ENCODE data around the gene PDP2. TPM values are rescaled to one million over a fixed set of nuclear protein-coding genes. Genes with fewer than 3 reads are reported as not detected.

The PDP2 gene
- total RNA-seq, 4 donors from 2014 or later = 2.2 to 5.2 (median 4.1) TPM

- Histone ChIP-seq H3K4me1 (peaks cover 13 to 17% of the 10 kb centered on the region in 2 donors), H3K4me3 (no peak overlapping the region), H3K27ac (no peak overlapping the region), H3K9me3 (no peaks in the 10 kb centered on the region), H3K36me3 (no peaks in the 10 kb centered on the region), H3K27me3 (no peaks in the 10 kb centered on the region)
- ATAC-seq (no peak), DNase-seq (no peak)
- in situ Hi-C loops (cut with MboI; ENCODE audit: low sequenced_read_pairs in 4 of 4) = no loop called here
- TF ChIP-seq CTCF (IDR thresholded peaks at IDR 0.05 in 4 of 5, conservative IDR thresholded peaks at IDR 0.05 in 1 of 5) = no peak
- TF ChIP-seq POLR2A (IDR thresholded peaks at IDR 0.05) = no peak
- intact Hi-C loops (cut with DNase I; ENCODE audit: low total_unique reads) = no loop called here
Observed at GRCh38 chr16:66908762-66909559, 28.6 kb downstream of the PDP2 start.

GRCh38 chr16:66910175-66910940 lies 30.0 kb downstream of the PDP2 start:
- Histone ChIP-seq H3K27me3 (no peaks in the 10 kb centered on the region), H3K4me3 (no peak overlapping the region), H3K4me1 (peaks cover 1 to 3% of the 10 kb centered on the region in 2 donors), H3K27ac (no peak overlapping the region), H3K36me3 (no peaks in the 10 kb centered on the region), H3K9me3 (no peaks in the 10 kb centered on the region)
- in situ Hi-C loops (cut with MboI; ENCODE audit: low sequenced_read_pairs in 4 of 4) (no loop called here), intact Hi-C loops (cut with DNase I; ENCODE audit: low total_unique reads) (no loop called here)
- ATAC-seq (no peak), DNase-seq (no peak)
- TF ChIP-seq POLR2A (IDR thresholded peaks at IDR 0.05) (no peak), CTCF (IDR thresholded peaks at IDR 0.05 in 4 of 5, conservative IDR thresholded peaks at IDR 0.05 in 1 of 5) (no peak)

- no peaks in the 10 kb centered on the region for H3K9me3 ChIP-seq
- H3K4me3 ChIP-seq = no peak overlapping the region
- no peak overlapping the region for H3K27ac ChIP-seq
- H3K27me3 ChIP-seq = no peaks in the 10 kb centered on the region
- intact Hi-C loops (cut with DNase I; ENCODE audit: low total_unique reads) (no loop called here), in situ Hi-C loops (cut with MboI; ENCODE audit: low sequenced_read_pairs in 4 of 4) (no loop called here)
- no peaks in the 10 kb centered on the region for H3K4me1 ChIP-seq
- TF ChIP-seq POLR2A (IDR thresholded peaks at IDR 0.05) (no peak), CTCF (IDR thresholded peaks at IDR 0.05 in 4 of 5, conservative IDR thresholded peaks at IDR 0.05 in 1 of 5) (no peak)
- H3K36me3 ChIP-seq = no peaks in the 10 kb centered on the region
- ATAC-seq (no peak), DNase-seq (no peak)
Observed at GRCh38 chr16:66911112-66911511, 30.8 kb downstream of the PDP2 start.

- TF ChIP-seq CTCF (IDR thresholded peaks at IDR 0.05 in 4 of 5, conservative IDR thresholded peaks at IDR 0.05 in 1 of 5) = no peak
- no peak for TF ChIP-seq POLR2A (IDR thresholded peaks at IDR 0.05)
- no peak for ATAC-seq
- DNase-seq = no peak
- Histone ChIP-seq H3K4me3 (no peak overlapping the region), H3K27ac (no peak overlapping the region), H3K27me3 (no peaks in the 10 kb centered on the region), H3K9me3 (no peaks in the 10 kb centered on the region), H3K36me3 (no peaks in the 10 kb centered on the region), H3K4me1 (no peaks in the 10 kb centered on the region)
- in situ Hi-C loops (cut with MboI; ENCODE audit: low sequenced_read_pairs in 4 of 4) (no loop called here), intact Hi-C loops (cut with DNase I; ENCODE audit: low total_unique reads) (no loop called here)
Observed at GRCh38 chr16:66911801-66912200, 31.5 kb downstream of the PDP2 start.
